Measurements from ENCODE around the gene PPIP5K2.
"Not testable (repeated sequence)": the region's sequence is repeated elsewhere in the genome, so short reads cannot be mapped to it uniquely, and the experiment has no call there.

The PPIP5K2 gene

DNA sequence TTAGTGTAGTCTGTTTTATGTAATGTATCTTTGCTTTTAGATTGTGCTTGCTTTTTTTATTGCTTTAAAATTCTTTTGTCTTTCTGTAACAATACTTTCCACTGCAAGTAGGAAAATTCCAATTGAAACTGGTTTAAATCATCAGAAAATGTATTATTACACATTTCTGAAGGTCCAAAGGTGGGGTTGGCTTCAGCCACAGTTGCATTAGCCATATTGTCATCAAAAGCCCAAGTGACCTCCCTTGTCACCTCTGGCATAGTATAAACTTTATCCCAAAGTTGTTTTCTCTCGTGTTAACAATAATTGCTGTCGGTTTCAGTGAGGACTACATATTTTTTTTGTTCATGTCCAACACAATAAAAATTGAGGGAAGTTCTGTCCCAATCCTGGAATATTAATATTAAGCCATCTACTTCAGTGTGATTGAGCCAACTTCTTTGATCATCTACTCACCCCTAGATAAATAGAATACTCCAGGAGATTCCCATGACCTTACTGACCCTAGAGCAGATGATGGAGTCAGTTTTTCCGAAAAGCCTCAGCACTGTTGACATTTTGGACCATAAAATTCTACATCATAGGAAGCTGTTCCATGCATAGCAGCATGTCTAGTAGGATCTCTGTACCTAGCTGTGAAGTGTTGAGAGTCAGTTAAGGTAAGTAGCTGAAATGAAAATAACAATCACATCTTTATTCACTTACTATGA lies 86.0 kb downstream of the PPIP5K2 start:
- in situ Hi-C loops (cut with MboI; ENCODE audit: low sequenced_read_pairs) = no loop called here

DNA sequence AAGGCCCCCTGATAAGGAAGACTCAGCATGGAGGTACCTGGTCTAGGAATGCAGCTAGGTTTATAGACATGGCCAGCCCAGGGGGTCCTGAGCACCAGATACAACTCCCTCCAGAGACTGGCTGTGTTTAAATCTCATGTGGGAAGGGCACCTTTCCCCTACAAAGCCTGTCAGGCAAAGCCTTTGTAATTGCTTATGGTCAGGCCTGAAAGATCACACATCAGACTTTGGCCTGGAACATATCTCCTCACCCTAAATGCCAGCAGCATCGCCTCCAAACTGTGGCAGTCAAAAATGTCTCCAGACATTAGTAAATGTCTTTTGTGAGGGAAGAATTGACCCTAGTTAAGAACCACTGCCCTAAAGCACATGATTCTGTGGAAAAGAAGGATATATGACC lies 86.9 kb downstream of the PPIP5K2 start:
- in situ Hi-C loops (cut with MboI; ENCODE audit: low sequenced_read_pairs) = no loop called here

DNA sequence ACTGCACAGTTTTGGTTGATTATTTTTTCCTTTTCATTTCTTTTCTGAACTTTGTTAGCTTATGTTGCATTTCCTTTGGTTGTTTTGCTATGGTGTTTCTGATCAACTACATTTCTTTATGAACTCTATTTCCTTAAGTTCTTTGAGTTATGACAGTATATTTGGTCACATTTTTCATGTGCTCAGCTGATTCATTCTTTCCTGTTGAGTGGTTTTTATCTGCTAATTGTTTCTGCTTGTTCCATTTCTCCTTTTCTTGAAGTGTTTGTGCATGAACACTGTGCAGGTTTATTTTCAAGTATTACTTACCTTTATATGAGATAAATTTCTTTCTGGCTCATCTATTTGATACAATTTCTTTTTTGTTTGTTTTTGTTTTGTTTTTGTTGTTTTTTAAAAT lies 87.6 kb downstream of the PPIP5K2 start:
- in situ Hi-C loops (cut with MboI; ENCODE audit: low sequenced_read_pairs) = no loop called here

GRCh38 chr5:103208460-103208859 lies 88.4 kb downstream of the PPIP5K2 start:
- in situ Hi-C loops (cut with MboI; ENCODE audit: low sequenced_read_pairs) = no loop called here

GRCh38 chr5:103209065-103209464 lies 89.0 kb downstream of the PPIP5K2 start:
- in situ Hi-C loops (cut with MboI; ENCODE audit: low sequenced_read_pairs) = no loop called here

GRCh38 chr5:103210952-103211351 lies 90.9 kb downstream of the PPIP5K2 start:
- in situ Hi-C loops (cut with MboI; ENCODE audit: low sequenced_read_pairs) = no loop called here

DNA sequence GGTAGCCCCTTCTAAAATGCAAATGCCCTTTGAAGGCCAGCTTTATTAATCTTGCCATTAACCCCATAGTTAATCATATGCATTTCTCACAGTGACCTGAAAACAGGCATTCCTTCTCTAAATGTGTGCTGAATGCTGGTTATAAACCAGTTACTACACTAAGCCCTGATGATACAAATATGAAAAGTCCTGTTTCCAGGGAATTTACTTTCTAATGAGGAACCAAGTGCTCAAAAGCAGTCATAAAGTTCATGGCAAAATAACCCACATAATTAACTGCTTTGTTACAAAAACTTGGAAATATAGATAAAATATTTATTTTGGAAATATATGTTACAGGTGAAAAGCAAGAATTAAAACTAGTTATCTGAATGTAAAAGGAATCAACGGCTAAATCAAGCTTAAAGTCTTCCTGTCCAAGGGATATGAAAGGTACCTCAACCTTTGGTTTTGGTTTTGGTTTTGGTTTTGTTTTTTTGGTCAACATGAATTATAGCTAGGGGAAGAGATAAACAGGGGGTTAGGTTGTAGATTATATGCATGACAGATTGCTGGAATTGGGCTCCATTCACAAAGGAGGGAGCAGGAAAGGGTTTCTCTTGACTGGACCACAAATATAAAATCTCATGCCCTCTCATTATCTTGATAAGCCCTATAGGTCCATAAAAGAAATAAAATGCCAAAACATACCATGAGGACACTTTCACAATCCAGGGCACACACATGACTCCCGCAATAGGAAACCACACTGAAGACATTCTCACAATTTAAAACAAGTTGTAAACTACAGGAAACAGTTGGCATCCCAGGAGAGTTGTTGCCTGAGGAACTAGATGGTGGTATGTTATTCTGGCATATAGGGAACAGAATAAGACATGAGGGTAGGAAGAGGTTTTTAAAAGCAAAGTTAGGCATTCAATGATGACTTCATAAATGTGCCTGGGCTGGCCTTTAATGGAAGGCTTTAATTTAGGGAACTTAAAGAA lies 91.8 kb downstream of the PPIP5K2 start:
- in situ Hi-C loops (cut with MboI; ENCODE audit: low sequenced_read_pairs) = no loop called here

GRCh38 chr5:103216137-103216536 lies 96.0 kb downstream of the PPIP5K2 start:
- in situ Hi-C loops (cut with MboI; ENCODE audit: low sequenced_read_pairs) = no loop called here

DNA sequence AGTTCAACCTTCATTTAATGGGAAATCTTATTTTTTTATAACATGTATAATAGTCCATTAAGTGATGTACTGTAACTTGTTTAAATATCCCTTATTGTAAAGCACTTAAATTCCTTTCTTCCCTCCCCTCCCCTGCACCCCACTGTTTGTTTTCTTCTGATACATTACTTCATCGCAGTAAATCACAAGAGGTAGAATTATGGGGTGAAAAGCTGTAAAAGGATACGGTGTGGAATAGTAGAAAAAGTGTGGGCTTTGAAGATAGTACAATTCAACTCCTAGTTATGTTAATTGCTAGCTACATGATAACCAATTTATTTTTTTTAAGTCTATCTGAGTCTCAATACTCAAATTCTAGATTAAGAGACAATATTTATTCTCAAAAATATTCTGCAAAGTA lies 96.6 kb downstream of the PPIP5K2 start:
- in situ Hi-C loops (cut with MboI; ENCODE audit: low sequenced_read_pairs) = no loop called here

DNA sequence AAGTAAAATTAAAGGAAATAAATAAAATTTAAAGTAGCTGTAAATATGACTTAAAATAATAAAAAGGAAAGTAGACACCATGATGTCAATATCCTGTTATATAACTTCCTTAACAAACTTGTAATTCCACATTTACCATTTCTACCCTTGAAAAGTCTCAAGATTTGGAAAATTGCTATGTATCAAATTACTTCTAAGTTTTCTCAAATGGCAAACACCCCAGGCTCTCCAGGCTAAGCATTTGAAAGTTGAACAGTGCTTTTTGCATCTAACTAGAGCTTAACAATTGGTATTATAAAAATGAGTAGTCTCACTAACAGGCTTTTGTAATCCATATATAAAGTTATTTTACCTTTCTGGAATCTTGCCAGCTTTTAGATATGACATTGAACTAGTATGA lies 97.0 kb downstream of the PPIP5K2 start:
- in situ Hi-C loops (cut with MboI; ENCODE audit: low sequenced_read_pairs) = no loop called here

GRCh38 chr5:103218164-103218563 lies 98.1 kb downstream of the PPIP5K2 start:
- in situ Hi-C loops (cut with MboI; ENCODE audit: low sequenced_read_pairs) = no loop called here

GRCh38 chr5:103219074-103219473 lies 99.0 kb downstream of the PPIP5K2 start:
- in situ Hi-C loops (cut with MboI; ENCODE audit: low sequenced_read_pairs) = not testable (repeated sequence)

- in situ Hi-C loops (cut with MboI; ENCODE audit: low sequenced_read_pairs) = no loop called here
Measured at GRCh38 chr5:103223031-103223955, 103.2 kb downstream of the PPIP5K2 start.

DNA sequence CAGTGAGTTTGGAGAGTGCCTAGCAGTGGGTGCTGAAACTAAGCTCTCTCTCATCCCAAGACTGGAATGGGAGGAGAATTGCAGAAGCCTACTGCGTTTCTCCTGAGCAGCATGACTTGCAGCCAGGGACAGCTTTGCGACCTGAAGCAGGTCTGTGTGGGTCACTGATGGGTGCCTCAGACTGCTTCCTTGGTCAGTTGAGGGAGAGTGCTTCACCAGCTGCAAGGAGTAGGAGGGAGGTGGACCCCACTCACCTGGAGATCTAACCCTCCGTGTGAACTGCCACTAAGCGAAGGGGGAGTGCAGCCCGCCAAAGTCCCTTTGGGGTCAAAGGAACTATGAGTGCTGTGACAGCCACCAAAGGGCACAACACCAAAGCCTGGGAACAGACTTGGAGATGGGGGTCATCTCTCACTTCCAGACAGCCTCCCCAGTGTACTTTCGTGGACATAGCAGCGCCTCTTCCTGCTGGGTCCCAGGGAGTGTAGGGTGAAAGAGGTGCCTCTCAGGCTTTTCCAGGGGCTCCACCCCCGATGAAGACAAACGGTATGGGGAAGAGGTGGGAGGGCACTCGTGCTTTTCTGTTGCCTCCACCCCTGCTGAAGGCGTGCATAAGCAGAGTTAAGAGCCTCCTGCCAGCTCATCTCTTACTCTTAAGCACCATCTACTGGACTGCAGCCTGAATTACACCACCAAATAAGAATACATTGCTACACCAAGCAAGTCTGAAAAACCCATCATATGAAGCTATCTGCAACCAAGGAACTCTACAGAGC lies 104.2 kb downstream of the PPIP5K2 start:
- in situ Hi-C loops (cut with MboI; ENCODE audit: low sequenced_read_pairs) = no loop called here

- in situ Hi-C loops (cut with MboI; ENCODE audit: low sequenced_read_pairs) = no loop called here
Measured at GRCh38 chr5:103224894-103225246, 104.8 kb downstream of the PPIP5K2 start.

DNA sequence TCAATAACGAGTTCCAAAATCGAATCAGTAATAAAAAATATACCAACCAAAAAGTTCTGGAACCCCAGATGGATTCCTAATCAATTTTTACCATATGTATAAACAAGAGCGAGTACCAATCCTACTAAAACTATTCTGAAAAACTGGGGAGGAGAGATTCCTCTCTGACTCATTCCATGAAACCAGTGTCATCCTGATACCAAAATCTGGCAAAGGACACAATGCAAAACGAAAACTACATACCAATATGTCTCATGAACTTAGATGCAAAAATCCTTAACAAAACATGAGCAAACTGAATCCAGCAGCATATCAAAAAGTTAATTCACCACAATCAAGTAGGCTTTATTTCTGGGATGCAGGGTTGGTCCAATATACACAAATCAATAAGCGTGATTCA lies 108.0 kb downstream of the PPIP5K2 start:
- in situ Hi-C loops (cut with MboI; ENCODE audit: low sequenced_read_pairs) = no loop called here

DNA sequence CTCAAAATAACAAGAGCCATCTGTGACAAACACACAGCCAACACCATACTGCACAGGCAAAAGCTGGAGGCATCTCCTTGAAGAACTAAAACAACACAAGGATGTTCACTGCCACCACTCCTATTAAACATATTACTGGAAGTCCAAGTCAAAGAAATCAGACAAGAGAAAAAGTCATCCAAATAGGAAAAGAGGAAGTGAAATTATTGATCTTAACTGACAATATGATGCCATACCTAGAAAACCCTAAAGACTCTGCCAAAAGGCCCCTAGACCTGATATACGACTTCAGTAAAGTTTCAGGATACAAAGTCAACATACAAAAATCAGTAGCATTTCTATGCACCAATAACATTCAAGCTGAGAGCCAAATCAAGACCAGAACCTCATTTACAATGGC lies 108.5 kb downstream of the PPIP5K2 start:
- in situ Hi-C loops (cut with MboI; ENCODE audit: low sequenced_read_pairs) = no loop called here

- in situ Hi-C loops (cut with MboI; ENCODE audit: low sequenced_read_pairs) = no loop called here
Measured at GRCh38 chr5:103232393-103232999, 112.4 kb downstream of the PPIP5K2 start.

- in situ Hi-C loops (cut with MboI; ENCODE audit: low sequenced_read_pairs) = no loop called here
Measured at GRCh38 chr5:103234239-103234975, 114.3 kb downstream of the PPIP5K2 start.
